Nephron (organoid): ENCODE results near the gene YY1.
"Not testable (repeated sequence)": the region's sequence is repeated elsewhere in the genome, so short reads cannot be mapped to it uniquely, and the experiment has no call there.

Source experiments
- H3K27ac Mint-ChIP-seq, 3 experiments: 2 replicates each; pipeline ENCODE4 v1.8.0; 2020; ENCODE audit warnings: mixed read lengths in 3 of 3, mild to moderate bottlenecking in 2 of 3, moderate library complexity in 1 of 3
- H3K27me3 Mint-ChIP-seq: 2 replicates; pipeline ENCODE4 v1.8.0; 2021; ENCODE audit warnings: low read depth, mild to moderate bottlenecking, moderate library complexity, mixed read lengths
- H3K36me3 Mint-ChIP-seq: 2 replicates; pipeline ENCODE4 v1.8.0; 2020; ENCODE audit warnings: low read depth, mixed read lengths
- H3K4me1 Mint-ChIP-seq: 2 replicates; pipeline ENCODE4 v1.8.0; 2020; ENCODE audit warnings: mixed read lengths
- H3K4me3 Mint-ChIP-seq, 3 experiments: 2 replicates each; pipeline ENCODE4 v1.8.0; 2020; ENCODE audit warnings: mild to moderate bottlenecking in 3 of 3, mixed read lengths in 3 of 3, moderate library complexity in 2 of 3
- H3K9me3 Mint-ChIP-seq: 2 replicates; pipeline ENCODE4 v1.8.0; 2020; ENCODE audit warnings: mixed read lengths
- CTCF ChIP-seq, 3 experiments: fragments of 200-600 bp; sonication (generic); IDR thresholded peaks; one replicate each; pipeline ENCODE4 v1.5.0; 2021; ENCODE audit warnings: antibody characterized with exemption in 3 of 3; ENCODE audit not compliant: unreplicated experiment in 3 of 3

YY1 gene

DNA sequence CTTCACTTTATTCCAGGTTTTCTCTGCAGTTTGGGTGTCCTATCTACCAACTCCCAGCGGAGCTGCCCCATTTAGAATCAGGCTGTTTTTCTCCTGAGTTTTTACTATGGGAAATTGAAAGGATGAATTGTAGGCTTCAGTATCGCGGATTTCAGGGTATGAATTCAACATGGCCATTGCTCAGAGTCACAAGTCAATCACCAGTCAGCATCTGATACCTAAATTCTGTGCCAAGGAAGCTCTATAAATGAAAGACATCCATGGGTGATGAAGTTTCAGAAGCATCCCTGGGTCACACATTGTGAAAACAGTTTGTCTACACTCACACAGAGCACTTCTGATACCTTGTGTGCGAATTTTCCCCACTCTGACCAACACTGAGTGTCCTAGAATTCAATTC, 35.8 kb upstream of the YY1 start:
- H3K4me1 Mint-ChIP-seq: no peaks in the 10 kb centered on the region
- H3K4me3 Mint-ChIP-seq: no peak overlapping the region
- no peak for TF ChIP-seq CTCF (IDR thresholded peaks at IDR 0.05; ENCODE audit: unreplicated experiment in 3 of 3)
- H3K9me3 Mint-ChIP-seq: no peaks in the 10 kb centered on the region
- no peak overlapping the region for H3K27ac Mint-ChIP-seq
- H3K36me3 Mint-ChIP-seq: peaks cover 15% of the 10 kb centered on the region
- no peaks in the 10 kb centered on the region for H3K27me3 Mint-ChIP-seq

DNA sequence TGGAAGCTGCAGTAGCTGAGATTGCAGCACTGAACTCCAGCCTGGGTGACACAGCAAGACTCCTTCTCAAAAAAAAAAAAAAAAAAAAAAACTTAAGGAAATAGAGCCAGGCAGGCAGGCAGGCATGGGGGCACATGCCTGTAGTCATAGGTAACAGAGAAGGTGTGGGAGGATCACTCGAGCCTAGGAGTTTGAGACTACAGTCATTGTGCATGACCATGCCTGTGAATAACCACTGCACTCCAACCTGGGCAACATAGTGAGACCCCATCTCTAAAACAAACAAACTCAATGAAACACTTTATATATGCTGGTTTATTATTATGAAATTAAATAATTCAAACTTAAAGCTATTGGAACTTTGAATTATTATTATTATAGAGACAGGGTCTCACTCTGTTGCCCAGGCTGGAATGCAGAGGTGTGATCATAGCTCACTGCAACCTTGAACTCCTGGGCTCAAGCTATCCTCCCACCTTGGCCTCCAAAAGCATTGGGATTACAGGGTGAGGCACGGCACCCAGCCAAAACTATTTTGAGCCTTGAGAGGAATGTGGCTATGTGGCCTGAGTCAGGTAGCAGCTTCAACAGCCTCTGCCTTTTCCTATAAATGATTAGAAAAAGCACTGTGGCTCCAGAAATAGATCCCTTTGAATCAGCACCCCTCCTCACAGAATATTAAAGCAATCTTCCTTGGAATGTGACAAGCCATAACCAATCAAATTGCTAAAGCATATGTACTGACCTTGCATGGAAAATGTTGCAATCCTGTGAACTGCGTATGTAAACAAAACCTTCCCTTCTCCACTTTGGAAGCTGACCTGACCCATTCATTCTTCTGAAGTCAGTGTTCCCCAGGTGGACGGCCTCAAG, 34.7 kb upstream of the YY1 start:
- no peak overlapping the region for H3K27ac Mint-ChIP-seq
- H3K9me3 Mint-ChIP-seq: no peaks in the 10 kb centered on the region
- peaks cover 15% of the 10 kb centered on the region for H3K36me3 Mint-ChIP-seq
- H3K27me3 Mint-ChIP-seq: no peaks in the 10 kb centered on the region
- no peak overlapping the region for H3K4me3 Mint-ChIP-seq
- TF ChIP-seq CTCF (IDR thresholded peaks at IDR 0.05; ENCODE audit: unreplicated experiment in 3 of 3): no peak
- no peaks in the 10 kb centered on the region for H3K4me1 Mint-ChIP-seq

- not testable (repeated sequence) for H3K27ac Mint-ChIP-seq, H3K9me3 Mint-ChIP-seq, H3K27me3 Mint-ChIP-seq, H3K4me1 Mint-ChIP-seq, H3K4me3 Mint-ChIP-seq
- H3K36me3 Mint-ChIP-seq: peaks cover 15% of the 10 kb centered on the region
Observed at GRCh38 chr14:100204835-100205167, 34.1 kb upstream of the YY1 start.

DNA sequence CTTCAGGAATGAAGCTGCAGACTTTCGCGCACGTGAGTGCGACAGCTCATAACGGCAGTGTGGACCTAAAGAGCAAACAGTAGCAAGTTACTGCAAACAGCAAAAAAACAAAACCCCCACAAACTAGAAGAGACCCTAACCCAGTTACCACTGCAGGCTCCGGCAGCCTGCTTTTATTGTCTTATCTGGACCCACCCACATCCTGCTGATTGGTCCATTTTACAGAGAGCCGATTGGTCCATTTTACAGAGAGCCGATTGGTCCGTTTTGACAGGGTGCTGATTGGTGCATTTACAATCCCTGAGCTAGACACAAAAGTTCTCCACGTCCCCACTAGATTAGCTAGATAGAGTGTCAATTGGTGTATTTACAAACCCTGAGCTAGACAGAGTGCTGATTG, 31.4 kb upstream of the YY1 start:
- H3K4me3 Mint-ChIP-seq, H3K4me1 Mint-ChIP-seq, H3K27ac Mint-ChIP-seq, H3K27me3 Mint-ChIP-seq, H3K9me3 Mint-ChIP-seq: not testable (repeated sequence)
- peaks cover 15% of the 10 kb centered on the region for H3K36me3 Mint-ChIP-seq

- H3K27ac Mint-ChIP-seq, H3K27me3 Mint-ChIP-seq, H3K9me3 Mint-ChIP-seq, H3K4me1 Mint-ChIP-seq, H3K4me3 Mint-ChIP-seq: not testable (repeated sequence)
- H3K36me3 Mint-ChIP-seq: peaks cover 15% of the 10 kb centered on the region
Observed at GRCh38 chr14:100208136-100208535, 30.8 kb upstream of the YY1 start.

GRCh38 chr14:100211366-100211765, 27.6 kb upstream of the YY1 start:
- peaks cover 10% of the 10 kb centered on the region for H3K4me1 Mint-ChIP-seq
- no peak overlapping the region for H3K4me3 Mint-ChIP-seq
- H3K27me3 Mint-ChIP-seq: no peaks in the 10 kb centered on the region
- peaks cover 14% of the 10 kb centered on the region for H3K36me3 Mint-ChIP-seq
- no peak for TF ChIP-seq CTCF (IDR thresholded peaks at IDR 0.05; ENCODE audit: unreplicated experiment in 3 of 3)
- no peak overlapping the region for H3K27ac Mint-ChIP-seq
- no peaks in the 10 kb centered on the region for H3K9me3 Mint-ChIP-seq

DNA sequence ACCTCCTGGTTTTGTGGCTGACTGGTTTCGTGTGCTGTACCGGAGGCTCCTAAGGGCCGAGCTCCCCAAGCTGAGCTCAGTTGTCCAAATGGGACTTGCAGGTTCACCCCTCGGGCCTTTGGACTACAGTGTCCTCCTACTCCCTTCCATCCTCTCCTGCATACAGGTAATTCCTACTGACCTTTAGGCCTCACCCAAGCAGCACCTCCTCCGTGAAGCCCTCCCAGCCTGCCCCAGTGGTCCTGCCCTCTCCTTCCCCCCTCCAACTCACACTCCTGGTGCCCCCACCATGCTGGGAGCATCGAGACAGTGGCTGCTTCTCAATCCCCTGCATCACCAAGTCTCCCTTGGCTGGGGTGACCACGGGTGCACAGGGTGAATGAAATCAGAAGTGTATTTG, 27.1 kb upstream of the YY1 start:
- H3K27ac Mint-ChIP-seq: no peak overlapping the region
- peaks cover 9% of the 10 kb centered on the region for H3K36me3 Mint-ChIP-seq
- no peaks in the 10 kb centered on the region for H3K9me3 Mint-ChIP-seq
- H3K27me3 Mint-ChIP-seq: no peaks in the 10 kb centered on the region
- H3K4me1 Mint-ChIP-seq: peaks cover 10% of the 10 kb centered on the region
- TF ChIP-seq CTCF (IDR thresholded peaks at IDR 0.05; ENCODE audit: unreplicated experiment in 3 of 3): no peak
- H3K4me3 Mint-ChIP-seq: peak overlapping the region in 1 of 3 experiments; percentile 30
